Stimulated activated CD8-positive, alpha-beta memory T cell treated with anti-CD3 and anti-CD28 coated beads, Interleukin-7, amount 100 ng/mL, for 24 hours (primary cell): ENCODE data around the gene PCDHB9.
"Not testable (repeated sequence)": the region's sequence is repeated elsewhere in the genome, so short reads cannot be mapped to it uniquely, and the experiment has no call there.

Experiments used
- DNase-seq: peaks from one replicate; pipeline ENCODE4 v3.0.0-alpha.2; 2020; ENCODE audit warnings: low read depth

Gene PCDHB9

GRCh38 chr5:141188682-141189081 is 1.7 kb downstream of the PCDHB9 start:
- DNase-seq: not testable (repeated sequence)

- not testable (repeated sequence) for DNase-seq
Observed at GRCh38 chr5:141189131-141189530, 2.2 kb downstream of the PCDHB9 start.

DNA sequence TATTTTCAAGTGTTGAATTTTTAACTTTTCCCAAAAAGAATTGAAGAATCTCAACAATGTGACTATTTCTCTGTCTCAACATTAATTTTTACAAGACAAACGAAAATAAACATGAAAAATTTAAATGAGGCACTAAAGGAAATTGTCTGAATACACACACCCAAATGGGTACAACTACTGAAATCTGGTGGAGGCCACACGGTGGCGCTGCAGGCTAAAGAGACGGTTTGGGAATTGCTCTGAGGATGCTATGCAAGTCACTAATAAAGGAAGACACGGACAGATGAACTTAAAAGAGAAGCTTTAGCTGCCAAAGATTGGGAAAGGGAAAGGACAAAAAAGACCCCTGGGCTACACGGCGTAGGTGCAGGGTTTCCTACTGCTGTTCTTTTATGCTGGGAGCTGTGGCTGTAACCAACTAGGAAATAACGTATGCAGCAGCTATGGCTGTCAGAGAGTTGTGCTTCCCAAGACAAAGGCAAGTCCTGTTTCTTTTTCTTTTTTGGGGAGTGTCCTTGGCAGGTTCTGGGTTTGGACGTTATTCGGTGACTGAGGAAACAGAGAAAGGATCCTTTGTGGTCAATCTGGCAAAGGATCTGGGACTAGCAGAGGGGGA is 5.3 kb downstream of the PCDHB9 start, which contains the start of gene PCDHB10:
Gene PCDHB10, plus strand, starts transcription at position 244 of the 616 bp plus-strand sequence. Its CDS starts 200 bp downstream, at position 444.
- no peak for DNase-seq

DNA sequence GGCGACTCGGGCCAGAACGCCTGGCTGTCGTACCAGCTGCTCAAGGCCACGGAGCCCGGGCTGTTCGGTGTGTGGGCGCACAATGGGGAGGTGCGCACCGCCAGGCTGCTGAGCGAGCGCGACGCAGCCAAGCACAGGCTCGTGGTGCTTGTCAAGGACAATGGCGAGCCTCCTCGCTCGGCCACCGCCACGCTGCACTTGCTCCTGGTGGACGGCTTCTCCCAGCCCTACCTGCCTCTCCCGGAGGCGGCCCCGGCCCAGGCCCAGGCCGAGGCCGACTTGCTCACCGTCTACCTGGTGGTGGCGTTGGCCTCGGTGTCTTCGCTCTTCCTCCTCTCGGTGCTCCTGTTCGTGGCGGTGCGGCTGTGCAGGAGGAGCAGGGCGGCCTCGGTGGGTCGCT is 7.4 kb downstream of the PCDHB9 start:
- DNase-seq: not testable (repeated sequence)

DNA sequence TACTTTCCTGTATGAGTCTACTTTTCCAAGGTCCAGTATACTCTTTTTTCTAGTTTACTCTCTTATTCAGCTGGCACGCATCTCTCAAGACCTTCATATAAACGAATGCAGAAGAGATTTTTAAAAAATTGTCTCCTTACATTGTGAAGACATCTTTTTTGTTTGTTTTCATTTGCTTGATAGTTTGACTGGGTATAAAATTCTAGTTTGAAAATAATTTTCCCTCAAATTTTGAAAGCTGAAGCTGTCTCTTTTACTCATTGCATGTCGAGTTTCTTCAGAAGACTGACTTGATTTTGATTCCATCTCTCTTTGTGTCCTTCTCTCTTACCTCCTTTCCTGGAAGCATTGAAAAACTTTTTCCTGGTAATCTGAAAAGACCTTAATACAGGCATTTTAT is 9.4 kb downstream of the PCDHB9 start:
- DNase-seq: no peak

- no peak for DNase-seq
Observed at GRCh38 chr5:141199359-141200235, 12.6 kb downstream of the PCDHB9 start, which contains the start of gene PCDHB11. PCDHB11 (plus strand) TSS chr5:141199627; CDS start chr5:141199775, 148 bp downstream.

GRCh38 chr5:141201126-141201525 is 14.2 kb downstream of the PCDHB9 start:
- DNase-seq: not testable (repeated sequence)

- not testable (repeated sequence) for DNase-seq
Observed at GRCh38 chr5:141201646-141202045, 14.7 kb downstream of the PCDHB9 start.

- DNase-seq: no peak
Observed at GRCh38 chr5:141208478-141208877, 21.5 kb downstream of the PCDHB9 start, which contains the start of gene PCDHB12. PCDHB12 (plus strand) TSS chr5:141208719; CDS start chr5:141208908, 189 bp downstream.

DNA sequence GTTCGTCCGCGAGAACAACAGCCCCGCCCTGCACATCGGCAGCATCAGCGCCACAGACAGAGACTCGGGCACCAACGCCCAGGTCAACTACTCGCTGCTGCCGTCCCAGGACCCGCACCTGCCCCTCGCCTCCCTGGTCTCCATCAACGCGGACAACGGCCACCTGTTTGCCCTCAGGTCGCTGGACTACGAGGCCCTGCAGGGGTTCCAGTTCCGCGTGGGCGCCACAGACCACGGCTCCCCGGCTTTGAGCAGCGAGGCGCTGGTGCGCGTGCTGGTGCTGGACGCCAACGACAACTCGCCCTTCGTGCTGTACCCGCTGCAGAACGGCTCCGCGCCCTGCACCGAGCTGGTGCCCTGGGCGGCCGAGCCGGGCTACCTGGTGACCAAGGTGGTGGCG is 23.3 kb downstream of the PCDHB9 start:
- not testable (repeated sequence) for DNase-seq

GRCh38 chr5:141210849-141211248 is 23.9 kb downstream of the PCDHB9 start:
- DNase-seq: not testable (repeated sequence)

- DNase-seq: not testable (repeated sequence)
Observed at GRCh38 chr5:141213656-141214339, 26.8 kb downstream of the PCDHB9 start, which contains the start of gene PCDHB13. PCDHB13 (plus strand) TSS chr5:141213919; CDS start chr5:141214124, 205 bp downstream.

- not testable (repeated sequence) for DNase-seq
Observed at GRCh38 chr5:141214583-141214982, 27.6 kb downstream of the PCDHB9 start.

DNA sequence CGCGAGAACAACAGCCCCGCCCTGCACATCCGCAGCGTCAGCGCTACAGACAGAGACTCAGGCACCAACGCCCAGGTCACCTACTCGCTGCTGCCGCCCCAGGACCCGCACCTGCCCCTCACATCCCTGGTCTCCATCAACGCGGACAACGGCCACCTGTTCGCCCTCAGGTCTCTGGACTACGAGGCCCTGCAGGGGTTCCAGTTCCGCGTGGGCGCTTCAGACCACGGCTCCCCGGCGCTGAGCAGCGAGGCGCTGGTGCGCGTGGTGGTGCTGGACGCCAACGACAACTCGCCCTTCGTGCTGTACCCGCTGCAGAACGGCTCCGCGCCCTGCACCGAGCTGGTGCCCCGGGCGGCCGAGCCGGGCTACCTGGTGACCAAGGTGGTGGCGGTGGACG is 28.5 kb downstream of the PCDHB9 start:
- DNase-seq: not testable (repeated sequence)

DNA sequence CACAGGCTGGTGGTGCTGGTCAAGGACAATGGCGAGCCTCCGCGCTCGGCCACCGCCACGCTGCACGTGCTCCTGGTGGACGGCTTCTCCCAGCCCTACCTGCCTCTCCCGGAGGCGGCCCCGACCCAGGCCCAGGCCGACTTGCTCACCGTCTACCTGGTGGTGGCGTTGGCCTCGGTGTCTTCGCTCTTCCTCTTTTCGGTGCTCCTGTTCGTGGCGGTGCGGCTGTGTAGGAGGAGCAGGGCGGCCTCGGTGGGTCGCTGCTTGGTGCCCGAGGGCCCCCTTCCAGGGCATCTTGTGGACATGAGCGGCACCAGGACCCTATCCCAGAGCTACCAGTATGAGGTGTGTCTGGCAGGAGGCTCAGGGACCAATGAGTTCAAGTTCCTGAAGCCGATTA is 29.1 kb downstream of the PCDHB9 start:
- not testable (repeated sequence) for DNase-seq

DNA sequence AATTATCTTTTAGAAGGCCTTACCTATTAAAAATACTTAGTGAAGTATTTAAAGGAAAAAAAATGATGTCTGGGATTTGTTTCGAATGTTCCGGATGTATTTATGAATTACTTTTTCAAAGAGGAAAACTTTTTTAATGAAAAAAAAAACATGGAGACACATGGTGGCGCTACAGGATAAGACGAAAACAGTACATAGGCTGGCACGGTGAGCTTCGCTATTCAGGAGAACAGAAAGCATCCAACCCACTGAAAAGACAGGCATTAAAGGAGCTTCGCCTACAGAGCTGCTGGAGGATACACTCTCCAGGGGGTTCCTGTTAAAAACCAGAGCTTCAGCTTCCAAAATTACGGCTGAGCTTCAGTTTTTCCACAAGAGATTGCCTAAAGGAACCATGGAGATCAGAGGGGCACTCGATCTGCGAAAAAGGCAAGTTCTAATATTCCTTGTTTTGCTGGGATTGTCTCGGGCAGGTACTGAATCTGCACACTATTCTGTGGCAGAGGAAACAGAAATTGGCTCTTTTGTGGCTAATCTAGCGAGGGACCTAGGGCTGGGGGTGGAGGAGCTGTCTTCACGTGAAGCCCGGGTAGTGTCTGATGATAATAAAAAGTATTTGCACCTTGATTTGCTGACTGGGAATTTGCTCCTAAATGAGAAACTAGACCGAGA is 36.3 kb downstream of the PCDHB9 start, which contains the start of gene PCDHB14:
Gene PCDHB14, plus strand, starts transcription at position 232 of the 672 bp plus-strand sequence. Its CDS starts 163 bp downstream, at position 395.
- DNase-seq: no peak

GRCh38 chr5:141224844-141225243 is 37.9 kb downstream of the PCDHB9 start:
- DNase-seq: not testable (repeated sequence)

GRCh38 chr5:141225421-141225820 is 38.5 kb downstream of the PCDHB9 start:
- DNase-seq: not testable (repeated sequence)

DNA sequence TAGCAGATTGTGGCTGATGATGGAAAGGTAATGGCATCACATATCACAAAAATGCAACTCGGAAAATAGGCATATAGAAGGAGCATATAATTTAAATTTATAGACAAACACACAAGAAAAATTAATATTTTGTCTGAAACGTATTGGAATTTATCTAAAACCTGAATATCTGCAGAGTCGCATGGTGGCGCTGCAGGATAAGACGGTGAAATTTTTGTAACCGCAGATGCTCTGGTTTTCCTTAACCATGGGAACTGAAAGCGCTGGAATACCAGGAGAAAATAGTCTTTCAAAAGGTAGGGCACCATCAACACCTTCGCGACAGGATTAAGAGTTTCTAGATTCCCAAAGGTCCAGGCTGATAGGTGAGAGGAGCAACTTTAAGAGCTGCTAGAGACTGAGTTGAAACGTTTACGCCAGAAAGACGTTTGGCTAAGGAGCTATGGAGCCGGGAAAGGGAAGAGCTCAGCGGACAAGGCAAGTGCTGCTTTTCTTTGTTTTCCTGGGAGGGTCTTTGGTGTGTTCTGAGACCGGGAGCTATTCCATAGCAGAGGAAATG is 47.2 kb downstream of the PCDHB9 start:
- no peak for DNase-seq

GRCh38 chr5:141235922-141236321 is 49.0 kb downstream of the PCDHB9 start:
- DNase-seq: not testable (repeated sequence)
